Loucy (cell line): ENCODE measurements around the gene ST6GAL1.

Experiments
- CTCF ChIP-seq: fragments of 200-600 bp; sonication (generic); conservative IDR thresholded peaks from 2 replicates; pipeline ENCODE4 v1.5.1; 2014; ENCODE audit warnings: mild to moderate bottlenecking, antibody characterized with exemption, low read length
- EZH2phosphoT487 ChIP-seq: fragments of 200-600 bp; IDR thresholded peaks from 2 replicates; pipeline ENCODE4 v1.6.1; 2018; ENCODE audit warnings: antibody characterized with exemption, mild to moderate bottlenecking, moderate library complexity, borderline replicate concordance

DNA sequence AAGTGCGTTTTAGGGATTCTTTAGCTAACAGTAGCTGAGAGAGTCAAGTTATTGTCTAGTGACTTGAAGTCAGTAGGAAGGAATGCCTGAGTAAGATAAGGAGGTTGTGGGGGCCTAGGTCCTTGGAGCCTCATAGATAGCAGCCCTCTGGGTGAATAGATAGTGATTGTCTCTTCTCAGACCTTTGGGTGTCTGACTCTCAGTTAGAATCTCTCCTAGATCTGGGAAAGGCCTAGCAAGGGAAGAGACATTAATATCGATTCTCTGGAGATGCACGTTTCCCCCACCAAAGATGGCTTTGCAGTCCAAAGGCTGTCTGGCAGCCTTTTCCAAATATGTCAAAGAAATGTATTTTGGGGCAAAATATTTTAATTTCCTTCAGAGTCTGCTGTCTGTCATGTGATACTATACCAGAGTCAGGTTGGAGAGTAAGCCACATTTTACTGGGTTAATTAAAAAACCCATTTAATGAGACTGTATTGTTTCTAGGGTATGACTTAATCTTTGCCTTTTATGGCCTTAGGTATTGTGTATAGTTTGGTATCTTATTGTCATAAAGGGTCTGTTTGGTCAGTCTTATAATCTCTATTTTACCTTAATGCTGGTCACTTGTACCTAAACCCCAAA is 92.2 kb downstream of the ST6GAL1 start:
- TF ChIP-seq CTCF, result no peak
- no peak for TF ChIP-seq EZH2phosphoT487
